GM18499 (cell line): Measurements from ENCODE around the gene NDFIP1.
"Not testable (repeated sequence)": the region's sequence is repeated elsewhere in the genome, so short reads cannot be mapped to it uniquely, and the experiment has no call there.

Source experiments
- ATAC-seq: cut with Tn5 transposase; IDR thresholded peaks from one replicate; pipeline ENCODE4 v1.9.1; 2021; ENCODE audit warnings: moderate number of reproducible peaks; ENCODE audit not compliant: insufficient read depth, unreplicated experiment

The NDFIP1 gene

DNA sequence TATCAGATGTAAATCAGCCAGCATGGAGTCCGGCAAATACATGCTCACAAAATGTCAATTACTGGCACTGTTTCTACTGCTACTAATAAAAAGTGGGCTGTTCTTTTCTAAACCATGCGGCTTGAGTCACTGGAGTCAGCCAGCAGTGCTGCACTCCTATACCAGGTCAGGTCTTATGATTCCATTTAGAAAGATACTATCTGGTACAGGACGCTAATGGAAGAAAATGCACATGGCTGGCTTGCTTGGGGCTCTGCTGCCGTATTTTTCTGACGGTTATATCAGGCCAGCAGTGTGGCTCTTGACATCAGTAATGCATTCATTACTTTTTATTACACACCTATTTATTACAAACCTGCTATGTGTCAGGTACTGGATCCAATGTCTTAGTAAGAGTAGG, 74.3 kb downstream of the NDFIP1 start:
- ATAC-seq: no peak

DNA sequence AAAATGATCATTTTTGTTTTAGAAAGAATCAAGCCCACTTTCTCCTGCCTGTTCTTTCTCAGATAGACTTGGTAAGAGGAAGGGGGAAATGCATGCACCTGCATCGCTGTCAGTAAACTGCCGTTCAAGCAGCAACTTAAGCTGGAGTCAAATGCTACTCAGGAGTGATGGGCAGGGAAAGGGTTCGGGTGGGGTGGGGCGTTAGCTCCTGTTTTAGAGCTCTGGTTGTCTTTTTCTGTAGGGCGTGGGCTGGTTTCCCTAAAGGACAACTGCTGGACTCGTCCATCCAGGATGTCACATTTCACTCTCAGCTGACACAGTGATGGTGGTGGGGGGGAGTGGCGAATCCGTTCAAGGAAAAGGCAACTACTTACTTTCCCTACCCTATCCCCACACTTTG, 75.0 kb downstream of the NDFIP1 start:
- no peak for ATAC-seq

DNA sequence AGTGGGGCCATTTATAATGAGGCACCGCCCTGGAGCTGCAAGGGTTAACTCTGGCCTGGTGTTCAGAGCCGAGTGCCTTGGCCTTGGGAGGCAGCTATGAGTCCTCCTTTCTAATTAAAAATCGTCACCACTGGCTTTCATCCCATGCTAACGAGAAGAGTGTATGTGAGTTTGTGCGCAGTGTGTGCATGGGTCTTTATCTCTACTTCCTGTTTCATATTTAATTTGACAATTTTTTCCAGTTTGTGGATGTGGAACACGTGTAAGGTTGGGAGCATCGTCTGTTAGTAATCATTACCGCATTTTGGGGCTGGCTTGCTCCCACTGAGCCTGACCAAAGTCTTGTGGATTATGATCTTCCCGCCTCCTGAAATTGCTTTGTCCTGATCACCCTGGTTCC, 76.4 kb downstream of the NDFIP1 start:
- ATAC-seq: no peak

DNA sequence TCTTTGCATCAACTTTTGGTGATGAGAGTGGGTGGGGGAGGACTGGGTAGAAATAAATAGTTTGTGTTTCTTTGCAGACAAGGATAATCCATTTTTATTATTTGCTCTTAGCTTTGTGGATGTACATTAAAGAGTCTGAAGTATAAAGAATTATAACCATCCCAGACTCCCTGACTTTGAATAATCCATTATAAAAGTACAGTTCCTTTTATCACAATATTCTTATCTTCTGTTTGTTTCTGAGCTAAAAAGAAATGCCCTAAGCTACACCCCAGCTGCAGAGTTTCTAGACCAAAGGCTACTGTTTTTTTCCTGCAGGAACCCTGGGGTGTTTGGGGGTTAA, 77.9 kb downstream of the NDFIP1 start:
- ATAC-seq: no peak

DNA sequence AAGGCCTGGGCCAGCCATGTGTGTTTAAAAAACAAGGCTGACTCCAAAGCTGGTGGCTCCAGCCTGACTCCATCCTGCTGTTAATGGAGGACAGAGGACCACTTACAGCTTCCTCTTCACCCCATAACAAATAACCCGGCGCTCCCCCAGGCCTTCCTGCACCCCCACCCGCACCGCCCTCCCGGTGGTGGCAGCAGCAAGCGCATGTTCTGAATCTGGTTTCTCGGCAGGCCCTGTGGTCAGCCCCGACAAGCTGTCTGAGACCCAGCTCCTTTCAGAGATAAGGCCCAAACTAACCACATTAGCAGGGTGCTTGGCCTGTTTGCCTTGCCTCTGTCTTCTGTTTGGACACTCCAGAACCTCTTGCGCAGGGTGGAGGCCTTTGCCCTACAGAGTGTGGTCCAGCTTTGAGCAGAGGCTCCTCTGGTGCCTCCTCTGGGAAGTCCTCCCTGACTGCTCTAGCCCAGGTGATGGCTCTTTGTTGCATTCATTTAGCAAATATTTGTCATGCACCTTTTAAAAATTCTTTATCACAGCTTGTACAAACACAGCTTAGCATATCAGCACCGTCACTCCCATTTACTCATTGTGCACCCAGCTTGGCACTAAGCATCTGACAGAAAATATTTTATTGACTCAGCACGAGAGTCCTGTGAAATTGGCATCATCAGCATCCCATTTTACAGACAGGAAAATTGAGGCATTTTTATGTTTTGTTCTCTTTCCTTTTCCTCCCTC, 78.4 kb downstream of the NDFIP1 start:
- ATAC-seq: no peak

DNA sequence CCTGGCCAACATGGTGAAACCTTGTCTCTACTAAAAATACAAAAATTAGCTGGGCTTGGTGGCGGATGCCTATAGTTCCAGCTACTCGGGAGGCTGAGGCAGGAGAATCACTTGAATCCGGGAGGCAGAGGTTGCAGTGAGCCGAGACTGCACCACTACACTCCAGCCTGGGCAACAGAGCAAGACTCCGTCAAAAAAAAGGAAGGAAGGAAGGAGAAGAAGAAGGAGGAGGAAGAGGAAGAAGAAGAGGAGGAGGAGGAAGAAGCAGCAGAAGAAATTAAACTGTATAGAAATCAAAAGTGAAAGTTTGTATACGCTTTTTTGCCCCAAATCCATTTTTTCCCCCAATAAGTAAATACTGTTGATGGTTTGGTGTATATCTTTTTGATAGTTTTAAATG, 80.1 kb downstream of the NDFIP1 start:
- not testable (repeated sequence) for ATAC-seq

DNA sequence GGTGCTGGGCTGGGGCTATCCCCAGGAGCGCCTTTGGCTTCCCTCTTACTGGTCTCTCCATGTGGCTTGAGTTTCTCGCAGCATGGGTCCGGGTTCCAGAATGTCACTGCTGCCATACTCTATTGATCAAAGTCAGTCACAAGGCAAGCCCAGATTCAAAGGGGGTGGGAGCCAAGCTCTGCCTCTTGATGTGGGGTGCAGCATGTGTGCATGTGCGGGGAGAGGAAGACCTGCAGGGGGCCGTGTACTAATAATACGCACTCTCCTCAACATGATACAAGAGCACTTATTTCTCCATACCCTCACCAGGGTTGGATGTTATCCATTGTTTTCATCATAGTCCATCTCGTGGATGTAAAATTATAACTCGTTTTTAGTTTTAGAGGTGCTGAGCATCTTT, 81.2 kb downstream of the NDFIP1 start:
- no peak for ATAC-seq

DNA sequence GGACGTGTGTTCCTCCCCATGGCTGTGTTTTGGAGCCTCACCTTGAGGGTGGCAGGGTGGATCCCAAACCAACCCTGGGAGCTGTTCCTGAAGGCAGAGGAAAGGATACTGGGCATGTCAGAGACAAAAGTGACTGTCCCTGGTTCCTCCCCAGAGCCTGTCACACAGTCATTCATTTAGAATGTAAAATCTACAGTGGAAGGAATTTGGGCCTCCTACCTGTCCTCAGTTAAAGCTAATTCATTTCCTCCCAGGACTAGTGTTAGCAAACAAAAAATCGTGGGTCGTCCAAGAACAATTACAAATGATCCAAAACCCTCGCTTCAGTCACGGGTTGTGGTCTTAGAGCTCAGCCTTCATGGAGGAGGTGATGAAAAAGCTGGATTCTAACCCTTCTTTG, 83.2 kb downstream of the NDFIP1 start:
- ATAC-seq: no peak

DNA sequence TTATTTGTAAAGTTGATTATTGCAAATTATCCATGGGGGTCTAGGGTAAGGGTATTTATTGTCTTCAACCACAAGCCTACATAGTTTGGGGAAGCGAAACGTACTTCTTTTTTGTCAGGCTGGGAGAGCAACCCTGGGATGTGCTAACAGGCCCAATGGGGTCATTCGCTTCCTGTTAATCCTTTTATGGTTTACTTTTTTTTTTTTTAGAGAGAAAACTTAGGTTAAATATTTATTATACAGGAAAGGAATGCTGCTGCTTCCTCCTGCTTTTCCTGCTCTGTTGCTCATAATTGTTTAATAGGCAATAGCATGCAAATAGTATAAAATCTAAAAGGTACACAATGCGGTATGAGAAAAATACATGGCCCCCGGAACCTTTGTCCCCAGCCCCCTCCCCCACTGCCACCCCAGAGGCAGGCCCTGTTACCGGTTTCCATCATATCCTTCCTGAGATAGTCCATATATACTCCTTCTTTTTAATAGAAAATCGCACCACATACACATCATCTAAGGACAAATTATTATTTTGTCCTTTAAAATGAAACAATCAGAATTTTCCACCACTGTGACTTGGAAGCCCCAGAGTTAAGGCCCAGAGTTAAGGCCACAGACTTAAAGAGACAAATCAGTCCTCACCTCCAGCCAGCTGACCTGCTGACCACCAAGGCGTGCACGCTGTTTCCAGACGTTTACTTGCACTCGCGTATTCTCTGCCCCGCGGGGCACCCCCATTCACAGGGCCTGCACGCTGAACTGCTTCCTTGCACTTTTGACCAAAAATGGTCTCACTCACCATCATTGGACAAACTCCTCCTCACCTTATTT, 83.9 kb downstream of the NDFIP1 start:
- ATAC-seq: no peak

DNA sequence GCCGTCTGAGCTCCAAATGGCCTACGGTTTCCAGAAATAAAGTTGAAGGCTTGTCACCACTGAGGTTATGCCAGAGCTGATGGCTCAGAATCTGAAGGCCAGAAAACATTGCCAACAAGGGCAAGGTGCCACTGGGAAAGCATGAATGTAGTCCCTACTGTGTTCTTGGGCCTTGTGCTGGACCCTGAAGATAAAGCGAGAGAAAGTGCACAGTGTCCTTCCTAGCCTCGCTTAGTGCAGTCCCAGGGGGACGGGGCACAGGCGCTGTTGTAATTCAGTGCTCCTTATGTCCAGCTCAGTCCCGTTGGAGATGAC, 84.5 kb downstream of the NDFIP1 start:
- ATAC-seq: no peak

DNA sequence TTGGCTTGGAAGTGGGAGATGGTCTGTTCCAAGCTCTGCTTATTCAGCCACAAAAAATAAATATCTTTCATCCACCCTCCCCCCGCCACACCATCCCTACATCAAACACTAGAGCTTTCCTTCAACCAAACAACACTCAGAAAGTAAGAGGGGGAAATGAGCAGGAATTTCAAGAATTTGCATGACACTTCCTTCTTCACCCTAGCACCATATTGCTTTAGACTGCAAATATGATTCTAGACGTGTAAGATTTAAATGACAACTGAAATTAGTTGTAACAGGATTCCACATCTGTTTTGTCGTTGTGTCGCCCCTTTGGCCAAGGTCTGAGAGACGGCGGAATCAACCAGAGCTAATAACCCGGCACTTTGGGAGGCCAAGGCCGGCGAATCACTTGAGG, 88.5 kb downstream of the NDFIP1 start:
- no peak for ATAC-seq

DNA sequence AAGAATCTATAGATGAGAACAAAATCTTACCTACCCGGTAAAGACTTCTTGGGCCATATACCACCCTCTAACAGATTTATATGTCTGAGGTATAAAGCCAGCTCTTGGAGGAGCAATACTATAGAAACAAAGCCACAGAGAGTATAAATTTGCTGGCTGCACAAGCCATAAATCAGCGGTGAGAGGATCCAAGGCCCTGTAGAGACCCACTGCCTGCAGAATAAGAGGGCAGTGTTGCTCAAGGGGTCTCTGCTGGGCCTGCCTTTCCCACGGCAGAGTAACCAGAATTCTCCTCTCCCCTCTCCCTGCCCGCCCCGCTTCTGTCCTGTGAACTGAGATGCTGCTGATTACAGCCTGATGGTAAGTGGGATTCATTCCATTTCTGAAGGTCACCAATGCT, 89.2 kb downstream of the NDFIP1 start:
- no peak for ATAC-seq

DNA sequence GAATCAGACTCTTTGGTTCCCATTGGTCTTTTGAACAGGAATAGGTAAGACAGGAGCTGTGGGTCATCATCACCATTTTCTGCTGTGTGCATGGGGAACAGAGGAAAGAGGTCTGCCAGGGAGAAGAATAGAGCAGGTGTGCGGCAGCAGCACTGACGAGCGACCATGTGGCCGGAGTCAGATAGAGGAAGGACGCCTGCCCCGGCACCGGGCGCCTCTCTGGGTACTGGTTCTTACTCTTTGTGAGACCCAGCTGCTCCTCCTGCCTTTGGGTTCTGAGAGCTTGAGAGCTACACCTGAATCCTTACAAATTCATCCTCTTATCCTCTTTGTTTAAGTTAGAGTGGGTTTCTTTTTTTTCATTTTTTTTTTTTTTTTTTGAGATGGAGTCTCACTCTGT, 90.8 kb downstream of the NDFIP1 start:
- no peak for ATAC-seq

DNA sequence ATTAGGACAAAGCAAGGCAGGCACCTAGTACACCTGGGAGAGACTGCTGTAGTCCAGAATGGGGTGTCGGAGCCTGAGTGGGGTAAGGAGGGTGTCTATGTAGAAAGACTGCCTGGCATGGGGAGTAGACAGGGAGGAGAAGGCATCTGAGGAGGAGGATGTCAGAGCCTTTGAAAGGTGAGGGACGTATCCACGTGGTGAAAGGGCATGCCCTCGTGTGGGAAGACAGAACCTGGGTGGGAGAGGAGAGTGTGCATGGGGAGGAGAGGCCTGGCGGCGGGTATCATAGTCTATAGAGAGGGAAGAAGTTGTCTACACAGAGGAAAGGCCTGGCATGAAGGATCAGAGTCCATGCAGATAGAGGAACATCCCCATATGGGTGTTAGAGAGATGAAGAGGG, 91.8 kb downstream of the NDFIP1 start:
- ATAC-seq: no peak

DNA sequence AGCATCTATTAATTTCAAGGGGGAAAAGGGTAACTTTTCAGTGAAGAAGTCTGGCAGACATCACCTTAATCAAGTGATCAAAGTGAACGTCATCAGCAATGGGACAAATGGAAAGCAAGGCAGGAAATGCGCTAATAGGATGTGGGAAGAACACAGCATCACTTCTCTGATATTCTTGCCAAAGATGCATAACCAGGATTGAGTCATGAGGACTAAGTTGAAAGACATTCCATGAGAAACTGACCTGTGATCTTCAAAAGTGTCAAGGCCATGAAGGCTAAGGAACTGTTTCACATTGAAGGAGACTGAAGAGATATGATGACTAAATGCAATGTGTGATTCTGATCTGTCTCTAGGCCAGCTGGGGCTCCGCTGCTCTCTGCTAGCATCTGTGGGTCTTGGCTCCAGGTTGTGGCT, 92.9 kb downstream of the NDFIP1 start:
- ATAC-seq: no peak

DNA sequence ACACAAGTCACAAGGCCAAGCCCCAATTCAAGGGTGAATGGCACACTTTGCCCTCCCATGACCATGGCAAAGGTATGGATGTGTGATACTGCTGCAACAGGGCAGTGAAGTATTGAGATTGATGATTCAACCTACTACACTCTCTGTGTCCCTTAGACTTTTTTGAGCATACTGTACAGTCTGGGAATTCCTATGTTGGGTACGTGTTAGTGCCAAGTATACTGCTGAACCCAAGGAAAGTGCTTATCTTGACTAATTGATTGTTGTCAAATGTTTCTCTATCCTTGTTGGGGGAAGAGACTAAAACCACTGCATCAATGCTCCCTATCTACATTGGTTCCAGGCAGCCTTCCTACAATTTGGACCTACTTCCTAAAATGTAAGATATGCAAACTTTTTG, 93.7 kb downstream of the NDFIP1 start:
- no peak for ATAC-seq
